Omental fat pad (tissue), 4 donors: ENCODE measurements around the gene TTC14. TPM values are rescaled to one million over a fixed set of nuclear protein-coding genes. Genes with fewer than 3 reads are reported as not detected.

Experiments used
- ATAC-seq: fragments of 150-250 bp; one replicate; pipeline ENCODE4 v1.9.1; 2016; ENCODE audit warnings: mild to moderate bottlenecking, moderate library complexity; ENCODE audit not compliant: low FRiP score
- DNase-seq: peaks from one replicate; pipeline ENCODE4 v3.0.0-alpha.2; 2019; ENCODE audit warnings: low spot score
- small RNA-seq: library from RNA; depleted of rRNA; stranded (forward); fragments of <200 nt; gene quantifications from one replicate; pipeline ENCODE3, GENCODE V24; 2016
- total RNA-seq, 4 donors: library from RNA; depleted of rRNA; stranded (reverse); fragments of >200 nt; gene quantifications; one replicate each; pipeline ENCODE4 v1.1.0, GENCODE V29; 2016
- TF ChIP-seq, protein P1 (sequence below), 3 donors: fragments of 450-650 bp; IDR thresholded peaks; one replicate each; pipeline ENCODE4 v1.5.1; 2016 to 2017; ENCODE audit warnings: antibody characterized with exemption in 3 of 3, mild to moderate bottlenecking in 3 of 3, moderate library complexity in 2 of 3

Gene TTC14
- total RNA-seq, 4 donors from 2014 or later = 35.7 to 53.1 (median 44.0) TPM

GRCh38 chr3:180631317-180631716 lies 29.4 kb downstream of the TTC14 start:
- TF ChIP-seq, protein P1, sequence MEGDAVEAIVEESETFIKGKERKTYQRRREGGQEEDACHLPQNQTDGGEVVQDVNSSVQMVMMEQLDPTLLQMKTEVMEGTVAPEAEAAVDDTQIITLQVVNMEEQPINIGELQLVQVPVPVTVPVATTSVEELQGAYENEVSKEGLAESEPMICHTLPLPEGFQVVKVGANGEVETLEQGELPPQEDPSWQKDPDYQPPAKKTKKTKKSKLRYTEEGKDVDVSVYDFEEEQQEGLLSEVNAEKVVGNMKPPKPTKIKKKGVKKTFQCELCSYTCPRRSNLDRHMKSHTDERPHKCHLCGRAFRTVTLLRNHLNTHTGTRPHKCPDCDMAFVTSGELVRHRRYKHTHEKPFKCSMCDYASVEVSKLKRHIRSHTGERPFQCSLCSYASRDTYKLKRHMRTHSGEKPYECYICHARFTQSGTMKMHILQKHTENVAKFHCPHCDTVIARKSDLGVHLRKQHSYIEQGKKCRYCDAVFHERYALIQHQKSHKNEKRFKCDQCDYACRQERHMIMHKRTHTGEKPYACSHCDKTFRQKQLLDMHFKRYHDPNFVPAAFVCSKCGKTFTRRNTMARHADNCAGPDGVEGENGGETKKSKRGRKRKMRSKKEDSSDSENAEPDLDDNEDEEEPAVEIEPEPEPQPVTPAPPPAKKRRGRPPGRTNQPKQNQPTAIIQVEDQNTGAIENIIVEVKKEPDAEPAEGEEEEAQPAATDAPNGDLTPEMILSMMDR (IDR thresholded peaks at IDR 0.05) = no peak
- DNase-seq (no peak), ATAC-seq (no peak)

DNA sequence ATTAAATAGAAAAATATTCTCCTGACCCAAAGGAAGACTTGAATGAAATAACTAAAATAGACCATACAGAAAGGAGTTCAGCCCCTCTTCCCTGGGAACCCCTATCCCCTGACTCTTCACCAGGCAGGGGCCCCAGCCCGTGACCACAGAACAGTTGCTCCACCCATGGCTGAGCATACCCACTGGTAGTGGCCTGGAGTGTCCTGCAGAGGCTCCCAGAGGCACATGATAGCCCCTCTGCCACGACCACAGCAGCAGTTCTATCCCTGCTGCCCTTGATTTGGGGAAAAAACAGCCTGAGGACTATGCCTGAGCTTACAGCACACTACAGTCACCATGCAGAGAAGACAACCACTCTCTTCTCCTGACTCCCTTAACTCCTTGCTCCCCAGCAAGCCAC lies 31.8 kb downstream of the TTC14 start:
- TF ChIP-seq, protein P1 (IDR thresholded peaks at IDR 0.05) = no peak
- ATAC-seq (no peak), DNase-seq (no peak)

- TF ChIP-seq, protein P1 (IDR thresholded peaks at IDR 0.05) = no peak
- no peak for ATAC-seq
- no peak for DNase-seq
These were observed 39.0 kb downstream of the TTC14 start for GRCh38 chr3:180640987-180641386.

- TF ChIP-seq, protein P1 (IDR thresholded peaks at IDR 0.05) = no peak
- no peak for DNase-seq
- ATAC-seq = no peak
These were observed 44.3 kb downstream of the TTC14 start for GRCh38 chr3:180646187-180646790.

- no peak for DNase-seq
- no peak for ATAC-seq
- TF ChIP-seq, protein P1 (IDR thresholded peaks at IDR 0.05) = no peak
These were observed 54.4 kb downstream of the TTC14 start for GRCh38 chr3:180656406-180656805.

- no peak for DNase-seq
- ATAC-seq = no peak
- TF ChIP-seq, protein P1 (IDR thresholded peaks at IDR 0.05) = no peak
These were observed 55.1 kb downstream of the TTC14 start for GRCh38 chr3:180657094-180657493.

Small RNA genes within 50 kb of the gene (small RNA-seq; reads per million reads assigned to genes)
- gene AC068298.1 (not detected), gene RNU6-486P (not detected)

Other genes with a start within 250 kb of the TTC14 start
- gene CCDC39, start 77.3 kb downstream of the TTC14 start, total RNA-seq = 1 to 10 TPM in 1 of 4 donors, under 1 TPM in 2, not detected in 1; 0.28 to 1.2 (median 0.38) TPM